Left lobe of liver (tissue), 2 donors: ENCODE results near the gene EFL1. TPM values are rescaled to one million over a fixed set of nuclear protein-coding genes. Genes with fewer than 3 reads are reported as not detected.
"Not testable (repeated sequence)": the region's sequence is repeated elsewhere in the genome, so short reads cannot be mapped to it uniquely, and the experiment has no call there.

Source experiments
- ATAC-seq: fragments of 200-7000 bp; cut with Tn5 transposase; one replicate; pipeline ENCODE4 v1.9.1; 2020; ENCODE audit warnings: mild to moderate bottlenecking, moderate library complexity
- DNase-seq: peaks from one replicate; pipeline ENCODE4 v3.0.0-alpha.2; 2020; ENCODE audit warnings: low spot score
- total RNA-seq: library from RNA; stranded (reverse); gene quantifications from one replicate; pipeline ENCODE4 v1.2.1, GENCODE V29; 2021
- donor health status: DM: no; HTN: no; CAD: no; lungs with moderate emphysema.
- donor health status: DM: no; HTN: yes; CAD: no.

Gene EFL1
- total RNA-seq, 1 donor from 2014 or later: 6.7 TPM

DNA sequence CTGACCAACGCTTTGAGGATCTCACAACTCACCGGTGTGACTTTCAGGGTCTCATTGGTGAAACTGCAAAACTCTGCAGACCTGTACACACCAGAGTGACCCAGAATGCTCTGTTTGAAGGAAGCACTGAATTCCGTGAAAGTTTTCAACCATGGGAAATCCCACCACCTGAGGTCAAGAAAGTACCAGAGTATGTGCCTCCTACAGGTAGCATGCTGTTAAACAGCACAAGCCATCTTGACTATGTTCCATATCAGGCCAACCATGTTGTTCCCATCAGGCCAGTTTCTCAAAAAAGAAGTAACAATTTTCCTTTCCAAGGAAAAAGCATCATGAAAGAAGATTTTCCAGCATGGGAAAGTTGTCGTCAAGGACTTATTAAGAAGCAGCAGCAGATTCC is 19.9 kb upstream of the EFL1 start:
- ATAC-seq, DNase-seq: not testable (repeated sequence)

DNA sequence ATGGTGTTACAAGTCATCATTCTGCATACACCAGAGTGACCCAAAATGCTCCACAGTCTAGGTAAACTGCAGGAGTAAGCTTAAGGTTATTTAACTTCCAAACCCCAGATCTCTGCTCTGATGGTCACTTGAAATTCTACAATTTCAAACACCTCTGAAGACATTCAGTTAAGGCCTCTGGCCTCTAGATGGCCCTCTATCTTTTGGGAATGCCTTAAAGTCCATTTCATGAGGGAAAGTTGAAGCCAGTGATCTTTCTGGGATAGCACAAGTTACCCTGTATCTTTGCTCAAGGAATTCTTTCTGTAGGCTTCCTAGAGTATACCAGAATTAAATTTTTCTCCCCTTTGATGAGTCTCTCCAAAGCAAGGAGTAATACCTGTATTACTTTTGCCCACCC is 18.7 kb upstream of the EFL1 start:
- DNase-seq: not testable (repeated sequence)
- peak; percentile 80 for ATAC-seq

DNA sequence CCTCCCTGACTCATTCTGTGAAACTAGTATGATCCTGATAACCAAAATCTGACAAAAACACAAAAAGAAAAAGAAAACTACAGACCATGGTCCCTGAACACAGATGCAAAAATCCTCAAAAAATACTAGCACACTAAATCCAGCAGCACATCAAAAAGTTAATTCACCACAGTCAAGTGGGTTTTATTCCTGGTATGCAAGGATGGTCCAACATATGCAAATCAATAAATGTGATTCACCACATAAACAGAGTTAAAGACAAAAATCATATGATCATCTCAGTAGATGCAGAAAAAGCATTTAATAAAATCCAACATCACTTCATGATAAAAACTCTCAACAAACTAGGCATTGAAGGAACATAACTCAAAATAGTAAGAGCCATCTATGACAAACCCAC is 12.9 kb upstream of the EFL1 start:
- ATAC-seq: no peak
- DNase-seq: no peak

DNA sequence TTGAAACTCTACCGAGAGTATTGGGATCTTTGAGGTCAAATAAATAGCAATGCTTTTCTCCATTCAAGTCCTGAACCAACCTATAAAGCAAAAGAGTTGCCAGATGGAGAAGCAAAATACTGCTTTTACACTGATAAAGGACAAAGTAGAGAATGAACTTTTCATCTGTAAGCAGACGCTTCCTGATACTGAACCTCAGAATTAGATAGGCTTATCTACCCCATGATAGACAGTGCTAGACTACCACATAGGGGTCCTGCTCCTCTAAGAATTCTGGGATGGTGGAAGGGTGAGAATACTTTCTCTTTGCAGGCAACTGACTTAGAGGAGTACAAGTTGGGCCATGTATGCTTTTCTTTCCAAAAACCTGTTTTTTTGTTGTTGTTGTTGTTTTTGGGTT is 9.6 kb upstream of the EFL1 start:
- ATAC-seq (no peak), DNase-seq (no peak)

DNA sequence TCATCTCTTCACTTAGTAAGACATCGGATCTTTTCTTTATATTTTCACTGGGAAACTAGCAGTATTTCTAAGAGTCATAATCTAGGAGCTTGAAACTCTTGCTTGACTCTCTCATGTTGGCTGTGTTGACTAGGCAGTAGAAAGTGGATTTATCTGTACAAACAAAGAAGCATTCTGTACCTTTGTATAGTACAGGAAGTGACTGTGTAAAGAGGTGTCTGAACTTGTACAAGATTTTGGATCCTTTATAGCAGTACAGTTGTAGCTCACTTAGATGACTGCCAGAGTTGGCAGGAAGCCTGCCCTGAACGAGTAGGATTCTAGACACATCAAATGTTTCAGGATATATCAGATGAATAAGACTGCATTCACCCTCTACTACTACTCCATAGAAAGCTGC is 5.9 kb upstream of the EFL1 start:
- ATAC-seq, DNase-seq: not testable (repeated sequence)

DNA sequence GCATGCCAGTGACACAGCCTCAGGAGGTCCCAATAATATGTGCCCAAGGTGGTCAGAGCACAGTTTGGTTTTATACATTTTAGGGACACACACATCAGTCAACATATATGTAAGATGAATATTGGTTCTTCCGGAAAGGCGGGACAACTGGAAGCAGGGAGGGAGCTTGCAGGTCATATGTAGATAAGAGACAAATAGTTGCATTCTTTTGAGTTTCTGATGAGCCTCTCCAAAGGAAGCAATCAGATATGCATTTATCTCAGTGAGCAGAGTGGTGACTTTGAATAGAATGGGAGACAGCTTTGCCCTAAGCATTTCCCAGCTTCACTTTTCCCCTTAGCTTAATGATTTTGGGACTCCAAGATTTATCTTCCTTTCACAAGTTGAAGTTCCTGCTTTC is 4.6 kb upstream of the EFL1 start:
- DNase-seq, ATAC-seq: not testable (repeated sequence)

DNA sequence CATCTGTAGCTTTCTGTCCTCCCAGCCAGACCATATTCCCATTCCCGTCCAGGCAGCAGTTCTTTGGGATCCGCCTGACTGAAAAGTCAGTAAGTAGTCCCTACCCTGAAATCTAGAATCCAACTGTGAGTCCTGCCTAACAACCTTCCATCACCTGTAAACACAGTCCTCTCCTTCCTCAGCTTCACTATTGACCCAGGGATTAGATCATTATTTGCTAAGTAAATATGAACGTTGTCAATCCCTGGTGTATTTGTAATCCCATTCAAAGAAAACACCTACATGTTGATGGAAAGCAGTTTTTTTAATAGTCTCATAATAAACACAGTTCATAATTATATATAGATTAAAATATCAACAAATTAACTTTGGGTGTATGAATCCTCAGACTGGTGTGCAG is 816 bp upstream of the EFL1 start:
- DNase-seq: no peak
- ATAC-seq: peak; percentile 74

DNA sequence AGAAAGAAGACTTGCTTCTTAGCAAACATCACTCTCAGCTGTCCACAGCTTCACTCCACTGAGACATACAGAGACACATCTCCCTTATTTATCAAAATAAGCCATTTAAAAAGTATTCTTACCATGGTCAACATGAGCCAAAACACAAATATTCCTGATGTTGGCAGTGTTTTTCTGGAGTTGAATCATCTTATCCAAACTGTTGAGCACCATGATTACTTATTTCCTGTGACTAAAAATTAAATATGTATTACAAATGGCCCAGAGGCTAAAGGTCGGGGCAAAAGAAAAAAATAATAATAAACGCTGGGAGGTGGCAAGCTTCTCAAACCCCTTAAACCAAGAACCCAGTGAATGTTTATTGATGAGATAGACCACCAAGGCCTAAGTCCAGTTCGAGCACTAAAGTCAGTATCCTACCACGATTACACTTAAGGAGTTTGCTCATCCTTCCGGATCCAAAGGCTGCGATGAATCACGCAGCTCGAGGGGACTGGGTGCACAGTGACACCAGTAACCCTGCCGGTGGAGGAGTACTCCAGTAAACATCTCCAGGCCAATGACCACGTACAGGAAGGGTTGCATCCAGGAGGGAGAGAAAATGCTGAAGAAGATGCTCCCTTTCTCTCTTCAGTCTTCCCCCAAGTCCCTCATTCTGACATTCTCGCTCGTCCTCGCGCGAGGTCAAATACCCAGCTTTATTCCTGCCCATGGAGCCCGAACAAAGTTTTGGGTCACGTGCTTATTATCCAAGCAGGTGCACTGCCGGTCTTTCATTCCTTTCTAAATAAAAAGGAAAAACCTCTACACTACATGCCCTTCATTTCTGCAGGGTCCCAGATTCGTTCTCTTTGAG is 740 bp downstream of the EFL1 start:
- peak; percentile 54 for ATAC-seq

DNA sequence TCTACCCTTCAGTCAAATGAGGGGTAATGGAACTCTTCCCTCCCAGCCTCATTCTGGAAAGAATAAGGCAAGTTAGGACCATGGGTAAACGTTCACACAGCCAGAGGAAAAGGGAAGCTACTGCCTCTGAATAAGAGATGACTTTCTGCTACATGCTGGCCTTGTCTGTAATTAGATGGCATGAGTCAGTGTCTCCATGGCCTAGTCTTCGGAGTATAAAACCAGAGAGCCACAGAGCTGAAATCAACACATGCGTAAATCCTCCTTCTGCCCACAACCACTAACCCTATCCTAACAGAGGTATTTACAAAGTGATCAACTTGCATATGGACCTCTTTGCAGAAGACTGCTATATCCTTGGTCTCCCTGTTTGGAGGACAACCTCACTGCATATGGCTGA is 14.3 kb downstream of the EFL1 start:
- ATAC-seq, DNase-seq: not testable (repeated sequence)

More for the DNA sequence above, 740 bp downstream of the EFL1 start:
- DNase-seq: not testable (repeated sequence)

DNA sequence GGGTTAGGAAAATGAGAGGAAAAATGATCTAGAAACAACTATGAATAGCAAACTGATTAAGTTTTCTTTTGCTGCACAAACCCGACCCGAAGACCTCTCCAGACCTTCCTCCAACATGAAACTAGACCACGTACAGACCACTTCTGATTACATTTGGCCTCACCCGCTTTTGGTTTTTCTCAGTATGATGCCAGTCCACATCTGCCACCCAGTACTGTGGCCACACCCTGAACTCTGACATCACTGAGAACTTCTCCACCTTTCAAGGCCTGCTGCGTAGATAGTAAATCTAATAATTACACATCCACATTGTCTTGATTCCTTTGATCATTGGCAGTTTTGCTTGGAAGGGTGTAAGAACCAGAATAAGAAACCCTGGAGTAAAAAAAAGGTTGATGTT is 16.6 kb downstream of the EFL1 start:
- not testable (repeated sequence) for DNase-seq, ATAC-seq

DNA sequence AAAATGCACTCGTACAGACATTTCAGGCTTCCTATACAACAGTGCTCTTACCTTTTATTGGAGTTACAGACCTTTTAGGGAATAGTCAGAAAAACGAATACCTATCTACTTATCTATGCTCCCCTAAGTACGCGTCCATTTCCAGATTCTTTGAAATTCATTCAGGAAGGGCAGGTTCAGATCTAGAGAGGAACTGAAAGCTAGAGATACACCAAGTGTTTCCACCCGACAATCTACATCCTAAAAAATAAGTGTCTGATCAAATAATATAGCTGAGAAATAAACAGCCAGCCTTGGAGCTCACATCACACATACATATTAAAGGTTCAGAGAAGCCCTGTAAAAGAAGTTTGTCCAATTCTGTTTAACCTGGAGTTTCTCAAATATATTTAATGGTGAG is 18.9 kb downstream of the EFL1 start:
- ATAC-seq, DNase-seq: not testable (repeated sequence)

DNA sequence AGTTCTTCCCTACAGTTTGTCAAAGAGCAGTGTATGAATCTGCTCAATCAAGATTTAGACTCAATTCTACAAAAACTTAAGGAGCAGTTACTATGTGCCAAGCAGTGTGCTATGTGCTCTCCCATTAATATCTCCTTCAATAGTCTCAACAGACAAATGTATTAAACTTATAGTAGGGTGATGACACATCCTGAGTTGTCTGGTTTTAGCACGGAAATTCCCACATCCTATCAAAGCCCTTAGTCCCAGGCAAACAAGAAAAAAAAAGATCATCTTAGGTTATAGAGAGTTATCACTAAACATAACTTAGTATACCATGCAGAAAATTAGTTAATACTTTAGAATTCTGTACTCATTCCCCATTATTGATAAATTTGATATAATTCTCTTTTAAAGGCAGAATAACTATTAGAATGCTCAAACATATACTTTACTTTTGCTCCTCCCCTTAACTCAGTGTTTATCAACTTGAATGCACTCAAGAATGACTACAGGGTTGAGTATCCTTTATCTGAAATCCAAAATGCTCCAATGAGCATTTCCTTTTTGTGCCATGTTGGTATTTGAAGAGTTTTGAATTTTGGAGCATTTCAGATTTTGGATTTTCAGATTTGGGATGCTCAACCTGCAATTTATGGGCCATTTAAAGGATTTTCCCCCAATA is 20.6 kb downstream of the EFL1 start:
- DNase-seq, ATAC-seq: not testable (repeated sequence)

DNA sequence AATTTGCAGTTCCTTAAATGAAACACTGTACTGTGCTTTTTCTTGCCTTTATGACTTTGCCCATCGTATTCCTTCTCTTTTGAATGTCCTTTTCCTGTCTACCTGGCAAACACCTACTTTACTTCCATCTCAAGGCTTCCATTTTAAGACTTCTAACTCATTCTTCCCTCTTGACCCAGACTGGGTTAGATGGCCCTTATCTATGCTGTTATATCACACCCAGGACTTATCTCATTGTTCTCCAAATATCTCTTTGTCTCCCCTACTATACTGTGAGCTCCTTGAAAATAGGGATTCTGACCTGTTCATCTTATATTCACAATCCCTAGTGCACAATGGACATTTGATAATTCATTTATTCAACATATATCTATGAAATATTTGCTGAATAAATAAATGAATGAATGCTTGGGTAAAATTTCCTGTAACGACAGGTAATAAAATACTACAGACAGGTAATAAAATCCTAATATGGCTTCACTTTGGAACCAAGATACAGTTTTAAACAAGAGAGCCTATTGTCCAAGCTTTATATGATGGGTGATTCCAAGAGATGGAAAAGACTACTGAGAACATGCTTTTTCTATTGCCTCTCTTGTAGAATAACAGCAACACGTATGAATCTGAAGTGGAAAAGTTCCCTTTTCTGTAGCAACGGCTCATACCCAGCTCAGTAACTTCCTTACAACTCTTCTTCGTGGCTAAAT is 22.7 kb downstream of the EFL1 start:
- no peak for DNase-seq
- no peak for ATAC-seq

DNA sequence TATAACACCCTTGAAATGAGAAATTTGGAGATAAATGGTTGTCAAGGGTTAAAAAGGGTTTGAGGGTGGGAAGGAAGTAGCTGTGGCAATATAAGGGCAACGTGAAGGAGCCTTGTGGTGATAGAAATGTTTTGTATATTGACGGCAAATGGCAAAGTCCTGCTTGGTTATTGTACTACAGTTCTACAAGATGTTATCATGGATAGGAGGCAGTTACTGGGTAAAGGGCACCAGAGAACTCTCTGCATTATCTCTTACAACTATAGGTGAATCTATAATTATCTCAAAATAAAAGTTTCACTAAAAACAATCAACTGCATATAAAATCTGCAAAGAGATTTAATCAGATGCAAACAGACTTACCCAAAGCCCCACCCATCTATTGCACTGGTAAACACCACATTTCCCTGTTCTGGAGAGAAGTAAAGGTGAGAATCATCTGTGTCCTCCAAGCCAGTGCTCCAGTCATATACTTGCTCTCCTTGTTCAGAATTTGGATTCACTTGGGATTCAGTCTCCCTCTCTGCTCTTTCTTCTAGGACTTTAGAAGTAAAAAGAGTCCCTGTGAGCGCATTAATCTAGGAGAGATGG is 24.5 kb downstream of the EFL1 start:
- ATAC-seq: not testable (repeated sequence)

DNA sequence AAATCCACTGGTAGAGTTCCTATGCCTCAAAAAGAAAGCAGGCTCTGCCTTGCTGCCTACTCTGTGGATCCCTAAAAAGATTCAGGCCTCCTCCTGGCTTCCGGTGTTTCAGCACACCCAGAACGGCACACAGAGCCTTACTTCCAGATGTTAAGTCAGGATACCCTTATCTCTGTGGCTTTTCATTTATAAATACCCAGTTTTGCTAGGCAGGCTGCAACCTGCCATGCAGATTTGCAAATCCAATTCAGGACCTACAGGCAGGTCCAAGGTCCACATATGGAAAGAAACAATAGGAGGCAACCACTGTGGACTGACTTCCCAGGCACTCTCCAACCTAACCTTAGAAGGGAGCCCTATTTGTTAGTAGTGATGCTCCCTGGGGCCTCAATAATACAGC is 30.7 kb downstream of the EFL1 start:
- ATAC-seq: peak; percentile 31
- DNase-seq: no peak

More for the DNA sequence above, 24.5 kb downstream of the EFL1 start:
- DNase-seq: not testable (repeated sequence)

DNA sequence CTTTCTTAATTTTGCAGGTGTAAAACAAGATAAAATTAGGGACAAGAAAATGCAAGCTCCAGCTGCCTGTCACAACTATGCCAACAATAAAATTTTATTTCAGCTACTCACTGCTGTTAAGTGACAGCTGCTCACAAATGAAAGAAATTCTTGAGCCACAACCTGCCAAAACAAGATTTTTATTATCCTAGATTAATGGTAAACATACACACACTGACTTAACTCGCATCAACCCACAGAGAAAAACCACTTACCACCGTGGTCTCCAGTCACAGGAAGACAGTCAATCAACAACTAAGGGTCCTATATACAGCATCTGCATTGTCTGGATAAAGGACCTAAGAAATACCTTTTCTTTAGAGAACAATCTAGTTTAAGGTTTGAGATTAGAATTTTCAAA is 31.3 kb downstream of the EFL1 start:
- no peak for ATAC-seq
- DNase-seq: no peak

DNA sequence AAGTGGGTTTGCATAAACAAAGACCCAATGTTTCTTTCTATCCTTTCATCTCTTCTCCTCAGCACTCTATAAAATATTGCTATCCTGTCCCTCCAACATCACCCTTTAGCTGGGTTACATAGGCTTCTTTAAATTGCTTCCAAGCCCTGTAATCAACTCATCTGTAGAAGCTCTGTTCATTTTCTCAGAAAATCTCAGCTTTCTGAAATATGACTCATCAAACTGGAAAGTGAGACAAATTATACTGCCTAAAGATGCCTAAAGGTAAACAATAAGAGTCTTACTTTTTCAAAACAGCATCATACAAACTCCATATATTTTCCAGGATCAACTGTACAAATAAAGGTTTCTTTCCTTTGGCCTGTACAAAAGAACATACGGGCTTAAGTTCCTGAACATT is 33.8 kb downstream of the EFL1 start:
- DNase-seq (no peak), ATAC-seq (no peak)

DNA sequence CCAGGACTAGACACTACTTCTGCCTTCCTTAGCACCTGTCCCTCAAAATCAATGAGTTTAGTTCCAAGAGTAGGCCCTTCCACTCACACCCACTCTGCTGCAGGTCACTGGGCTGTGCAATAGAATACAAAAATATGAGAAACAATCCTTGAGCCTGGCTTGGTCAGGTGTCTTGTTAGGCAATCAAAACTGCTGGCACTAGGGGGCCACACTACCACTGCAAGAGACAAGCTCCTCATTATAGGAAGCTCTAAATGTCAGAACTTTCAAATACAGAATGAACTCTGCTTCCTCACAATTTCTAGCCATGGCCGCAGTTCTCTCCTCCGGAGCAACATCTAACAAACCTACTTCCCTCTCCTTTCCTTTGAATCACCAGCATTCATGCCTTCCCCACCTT is 41.0 kb downstream of the EFL1 start:
- peak; percentile 83 for ATAC-seq
- DNase-seq: not testable (repeated sequence)

DNA sequence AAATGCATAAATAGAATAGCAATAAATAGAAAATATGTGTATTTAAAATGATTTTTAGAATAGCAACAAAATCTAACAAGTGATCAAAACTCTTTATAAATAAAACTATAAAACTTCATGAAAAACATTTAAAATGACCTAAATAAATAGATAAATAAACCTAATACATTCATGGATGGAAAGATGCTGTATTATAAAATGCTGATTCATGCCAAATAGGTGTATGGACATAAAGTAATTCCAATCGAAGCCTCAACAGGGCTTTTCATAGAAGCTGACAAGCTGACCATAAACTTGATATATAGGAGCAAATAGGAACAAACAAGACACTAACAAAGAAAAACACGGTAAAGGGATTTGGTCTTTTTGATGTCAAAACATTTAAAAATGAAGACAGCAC is 46.4 kb downstream of the EFL1 start:
- ATAC-seq, DNase-seq: not testable (repeated sequence)

DNA sequence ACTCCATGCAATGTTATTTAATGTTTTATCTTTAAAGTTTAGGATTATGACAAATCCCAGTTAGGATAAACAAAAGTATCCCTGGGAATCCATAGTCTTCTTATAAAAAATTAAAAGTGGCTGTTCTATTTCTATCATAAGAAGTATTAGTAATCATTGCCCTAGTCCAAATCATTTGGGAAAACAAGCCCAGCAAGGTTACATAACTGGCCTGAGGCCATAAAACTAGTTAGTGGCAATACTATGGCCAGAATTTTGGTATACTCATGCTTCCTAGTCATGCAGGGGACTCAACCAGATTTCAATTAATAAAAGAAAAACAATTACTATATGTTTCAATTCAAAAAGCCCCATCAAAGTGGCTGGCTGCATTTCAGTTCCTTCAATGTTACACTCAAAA is 50.3 kb downstream of the EFL1 start:
- ATAC-seq, DNase-seq: not testable (repeated sequence)

DNA sequence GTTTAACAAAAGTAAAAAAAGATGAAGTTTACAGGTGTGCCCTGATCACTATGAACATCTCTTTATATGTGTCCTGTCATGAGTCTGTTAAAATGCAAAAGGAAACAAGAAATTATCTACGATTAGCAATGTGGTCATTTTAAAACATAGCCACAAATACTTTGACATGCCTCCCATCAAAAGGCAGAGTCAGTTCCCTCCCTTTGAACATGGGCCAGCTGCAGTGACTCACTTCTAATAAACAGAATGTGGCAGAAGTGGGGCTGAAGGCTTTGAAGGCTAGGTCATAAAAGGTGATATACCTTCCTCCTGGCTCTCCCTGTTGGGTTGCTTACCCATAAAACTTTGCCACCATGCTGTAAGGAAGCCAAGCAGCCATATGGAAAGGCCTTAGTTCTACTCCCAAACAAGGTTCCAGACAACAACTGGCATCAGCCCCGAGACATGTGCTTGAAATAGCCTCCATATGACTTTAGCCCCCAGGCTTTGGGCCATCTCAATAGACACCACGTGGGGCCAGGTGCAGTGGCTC is 52.4 kb downstream of the EFL1 start:
- ATAC-seq, DNase-seq: not testable (repeated sequence)
